Upper lobe of left lung (tissue), 6 donors: ENCODE data around the gene ARL3. TPM values are rescaled to one million over a fixed set of nuclear protein-coding genes. Genes with fewer than 3 reads are reported as not detected.
A peak's percentile ranks its signal among the peaks of the same experiment; 100 is the strongest.

Source experiments
- ATAC-seq, 2 donors: fragments of 200-7000 bp; cut with Tn5 transposase; one replicate each; pipeline ENCODE4 v1.9.1; 2022; ENCODE audit warnings: mild to moderate bottlenecking in 2 of 2, moderate library complexity in 2 of 2; ENCODE audit not compliant: low FRiP score in 2 of 2
- DNase-seq, 2 donors: peaks; one replicate each; pipeline ENCODE4 v3.0.0-alpha.2; 2019 to 2020
- H3K27ac ChIP-seq, 4 donors: fragments of 200-600 bp; sonication (generic); one replicate each; pipeline ENCODE4 v1.5.1; 2016 to 2019
- H3K27me3 ChIP-seq, 4 donors: fragments of 200-600 bp; sonication (generic); one replicate each; pipeline ENCODE4 v1.5.1; 2017 to 2019
- H3K36me3 ChIP-seq, 4 donors: fragments of 200-600 bp; sonication (generic); one replicate each; pipeline ENCODE4 v1.5.1; 2016 to 2019
- H3K4me1 ChIP-seq, 4 donors: fragments of 200-600 bp; sonication (generic); one replicate each; pipeline ENCODE4 v1.5.1; 2018 to 2019
- H3K4me3 ChIP-seq, 4 donors: fragments of 200-600 bp; sonication (generic); one replicate each; pipeline ENCODE4 v1.5.1; 2017 to 2019; ENCODE audit warnings: mild to moderate bottlenecking in 2 of 4, moderate library complexity in 1 of 4
- H3K9me3 ChIP-seq, 4 donors: fragments of 200-600 bp; sonication (generic); one replicate each; pipeline ENCODE4 v1.5.1; 2018 to 2019
- EP300 ChIP-seq, 4 donors: sonication (generic); formaldehyde crosslinking; IDR thresholded peaks; one replicate each; pipeline ENCODE4 v1.5.1; 2017; ENCODE audit warnings: antibody characterized with exemption in 4 of 4, control low read depth in 2 of 4
- POLR2A ChIP-seq, 4 donors: fragments of 450-650 bp; IDR thresholded peaks; one replicate each; pipeline ENCODE4 v1.5.1; 2016 to 2017; ENCODE audit warnings: antibody characterized with exemption in 4 of 4, mild to moderate bottlenecking in 2 of 4
- POLR2AphosphoS5 ChIP-seq, 2 donors: sonication (generic); formaldehyde crosslinking; IDR thresholded peaks; one replicate each; pipeline ENCODE4 v1.5.1; 2017; ENCODE audit warnings: antibody characterized with exemption in 2 of 2
- WGBS, 2 donors: methylation state at CpG; one replicate each; pipeline ENCODE4 v1.1.5; 2017 to 2018; 5-methylcytosine and 5-hydroxymethylcytosine counted together
- total RNA-seq, 6 donors: library from RNA; depleted of rRNA in 4 of 6; stranded (reverse); fragments of >200 nt in 4 of 6; gene quantifications; one replicate each; pipeline versions ENCODE4 v1.1.0 to v1.2.1, GENCODE V29; 2016 to 2021
- TF ChIP-seq, protein P1 (sequence below), 6 experiments: fragments of 450-650 bp in 4 of 6; fragments of 200-600 bp in 2 of 6; sonication (generic) in 2 of 6; IDR thresholded peaks; one replicate each; pipeline ENCODE4 v1.5.1; 2016 to 2019; ENCODE audit warnings: antibody characterized with exemption in 6 of 6
- donor health status: DM: no; HTN: no; CAD: no; lungs with moderate emphysema.
- donor health status: DM: no; HTN: yes; CAD: no; lungs with severe emphysema.

The ARL3 gene, protein sequence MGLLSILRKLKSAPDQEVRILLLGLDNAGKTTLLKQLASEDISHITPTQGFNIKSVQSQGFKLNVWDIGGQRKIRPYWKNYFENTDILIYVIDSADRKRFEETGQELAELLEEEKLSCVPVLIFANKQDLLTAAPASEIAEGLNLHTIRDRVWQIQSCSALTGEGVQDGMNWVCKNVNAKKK
- total RNA-seq: 1 to 10 TPM; 4.6 to 7.9 (median 6.4) TPM

DNA sequence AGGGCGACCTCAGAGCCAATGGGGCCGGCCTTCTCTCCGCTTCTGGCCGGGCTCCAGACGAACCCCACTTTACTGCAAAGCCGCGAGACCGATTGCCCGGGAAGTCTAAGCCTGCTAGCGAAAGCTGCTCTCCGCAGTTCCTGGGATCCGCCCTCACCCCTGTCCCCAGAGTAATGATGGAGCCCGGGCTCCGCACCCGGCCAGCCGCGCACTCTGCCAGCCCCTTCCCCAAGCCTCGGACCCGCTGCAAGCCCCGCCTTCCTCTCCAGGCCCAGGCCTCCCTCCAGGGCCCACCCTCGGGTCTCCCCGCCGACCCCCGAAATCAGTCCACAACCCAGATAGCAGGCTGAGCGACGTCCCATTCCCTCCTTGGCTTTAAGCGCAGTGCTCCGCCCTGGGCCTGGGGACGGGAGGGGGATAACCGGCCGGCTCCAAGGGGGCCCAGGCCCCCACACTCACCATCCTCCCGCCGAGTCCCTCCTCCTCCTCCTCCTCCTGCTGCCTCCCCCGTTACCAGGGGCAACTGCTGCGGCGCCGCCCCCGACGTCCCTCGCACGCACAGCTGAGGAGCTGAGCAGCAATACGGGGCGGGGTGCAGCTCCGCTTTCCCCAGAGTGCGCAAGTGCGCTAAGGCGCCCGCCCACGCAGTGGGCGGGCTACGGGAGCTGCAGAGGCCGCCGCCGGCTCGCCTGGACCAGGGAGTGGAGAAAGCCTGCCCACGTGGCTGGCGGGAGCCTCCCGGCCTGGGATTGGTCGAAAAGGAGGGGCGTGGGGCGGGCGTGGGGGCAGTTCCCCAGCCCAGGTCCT lies at the start of gene ARL3:
Gene ARL3, minus strand, starts transcription at position 584 of the 807 bp plus-strand sequence. Its CDS starts 122 bp downstream, at position 462.
- Histone ChIP-seq H3K27me3 (no peaks in the 10 kb centered on the region), H3K4me1 (peaks cover 6 to 27% (median 12%) of the 10 kb centered on the region in 4 donors), H3K4me3 (peak within 1 kb of the TSS; percentile 82 to 96 (median 92)), H3K9me3 (no peaks in the 10 kb centered on the region), H3K27ac (peak within 1 kb of the TSS; percentile 81 to 92 (median 87)), H3K36me3 (no peaks in the 10 kb centered on the region)
- peak; percentile 74 to 75 for TF ChIP-seq POLR2AphosphoS5 (IDR thresholded peaks at IDR 0.05)
- peak in 1 of 4 donors; percentile 57 for TF ChIP-seq EP300 (IDR thresholded peaks at IDR 0.05)
- TF ChIP-seq, protein P1, sequence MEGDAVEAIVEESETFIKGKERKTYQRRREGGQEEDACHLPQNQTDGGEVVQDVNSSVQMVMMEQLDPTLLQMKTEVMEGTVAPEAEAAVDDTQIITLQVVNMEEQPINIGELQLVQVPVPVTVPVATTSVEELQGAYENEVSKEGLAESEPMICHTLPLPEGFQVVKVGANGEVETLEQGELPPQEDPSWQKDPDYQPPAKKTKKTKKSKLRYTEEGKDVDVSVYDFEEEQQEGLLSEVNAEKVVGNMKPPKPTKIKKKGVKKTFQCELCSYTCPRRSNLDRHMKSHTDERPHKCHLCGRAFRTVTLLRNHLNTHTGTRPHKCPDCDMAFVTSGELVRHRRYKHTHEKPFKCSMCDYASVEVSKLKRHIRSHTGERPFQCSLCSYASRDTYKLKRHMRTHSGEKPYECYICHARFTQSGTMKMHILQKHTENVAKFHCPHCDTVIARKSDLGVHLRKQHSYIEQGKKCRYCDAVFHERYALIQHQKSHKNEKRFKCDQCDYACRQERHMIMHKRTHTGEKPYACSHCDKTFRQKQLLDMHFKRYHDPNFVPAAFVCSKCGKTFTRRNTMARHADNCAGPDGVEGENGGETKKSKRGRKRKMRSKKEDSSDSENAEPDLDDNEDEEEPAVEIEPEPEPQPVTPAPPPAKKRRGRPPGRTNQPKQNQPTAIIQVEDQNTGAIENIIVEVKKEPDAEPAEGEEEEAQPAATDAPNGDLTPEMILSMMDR (IDR thresholded peaks at IDR 0.05): peak in 4 of 6 experiments; percentile 57 to 85 (median 74)
- peak in 2 of 4 donors; percentile 21 to 72 for TF ChIP-seq POLR2A (IDR thresholded peaks at IDR 0.05)
- 1 to 3% methylated on average over 14 to 48 of the region's 62 CpGs for WGBS, 2 donors
- ATAC-seq (peak; percentile 99 to 100), DNase-seq (peak; percentile 99)

DNA sequence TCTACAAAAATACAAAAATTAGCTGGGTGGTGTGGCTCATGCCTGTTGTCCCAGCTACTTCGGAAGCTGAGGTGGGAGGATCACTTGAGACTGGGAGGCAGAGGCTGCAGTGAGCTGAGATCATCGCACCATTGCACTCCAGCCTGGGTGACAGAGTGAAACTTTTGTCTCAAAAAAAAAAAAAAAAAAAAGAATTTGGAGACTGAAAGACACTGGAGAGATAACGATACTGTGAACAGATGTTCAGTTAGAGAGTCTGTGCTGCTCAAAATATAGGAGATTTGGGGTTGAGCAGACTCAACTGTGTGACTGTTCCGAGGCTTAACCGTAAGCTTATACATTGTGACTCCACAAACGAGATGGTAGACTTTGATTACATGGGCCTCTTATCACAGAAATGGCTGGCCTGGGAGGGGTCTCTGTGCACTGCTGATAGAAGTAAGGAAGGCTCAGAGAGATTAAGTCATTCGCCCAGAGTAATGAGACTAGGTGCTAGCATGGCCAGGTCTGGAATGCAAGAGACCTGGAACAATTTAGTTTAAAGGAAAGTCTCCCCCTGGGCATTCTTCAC lies 48.9 kb upstream of the ARL3 start:
- no peak for TF ChIP-seq POLR2AphosphoS5 (IDR thresholded peaks at IDR 0.05)
- no peak for TF ChIP-seq POLR2A (IDR thresholded peaks at IDR 0.05)
- no peak for TF ChIP-seq EP300 (IDR thresholded peaks at IDR 0.05)
- TF ChIP-seq, protein P1 (IDR thresholded peaks at IDR 0.05): no peak
- DNase-seq (no peak), ATAC-seq (peak in 1 of 2 donors; percentile 69)
- Histone ChIP-seq H3K27me3 (no peaks in the 10 kb centered on the region), H3K4me1 (peaks cover 28 to 45% (median 34%) of the 10 kb centered on the region in 4 donors), H3K27ac (peak overlapping the region in 1 of 4 donors; percentile 1), H3K4me3 (no peak overlapping the region), H3K9me3 (no peaks in the 10 kb centered on the region), H3K36me3 (peaks cover 0 to 3% (median 0%) of the 10 kb centered on the region in 4 donors)
- 86% methylated on average over 7 of the region's 7 CpGs for WGBS, 2 donors

DNA sequence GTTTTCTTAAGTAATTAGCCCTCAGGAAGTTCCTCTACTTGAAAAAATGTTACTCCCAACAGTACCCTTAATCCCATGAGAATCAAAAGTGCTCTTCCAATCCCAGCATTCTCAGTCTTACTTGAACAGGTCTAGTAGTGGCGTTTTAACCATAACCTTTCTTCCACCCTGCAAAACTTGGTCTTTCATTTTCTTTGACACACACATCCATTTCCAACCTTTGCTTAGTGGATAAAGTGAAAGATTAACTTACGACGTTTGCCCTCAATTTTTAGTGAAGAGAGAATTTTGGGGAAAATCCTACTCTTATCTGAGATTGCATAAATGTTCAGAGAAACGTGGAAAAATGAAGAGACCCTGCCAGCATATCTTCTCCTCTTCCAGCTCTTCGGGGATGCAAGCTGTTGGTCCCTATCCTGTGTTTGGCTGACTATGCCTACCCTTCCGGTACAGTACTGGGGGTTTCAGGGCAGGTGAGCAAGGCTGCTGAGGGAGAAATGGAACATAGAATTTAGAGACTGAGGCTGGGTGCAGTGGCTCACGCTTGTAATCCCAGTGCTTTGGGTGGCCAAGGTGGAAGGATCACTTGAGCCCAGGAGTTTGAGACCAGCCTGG lies 48.3 kb upstream of the ARL3 start:
- 84 to 87% methylated on average over 7 of the region's 7 CpGs for WGBS, 2 donors
- H3K4me1 ChIP-seq: peaks cover 22 to 46% (median 32%) of the 10 kb centered on the region in 4 donors
- H3K9me3 ChIP-seq: no peaks in the 10 kb centered on the region
- H3K27ac ChIP-seq: no peak overlapping the region
- no peak for TF ChIP-seq POLR2AphosphoS5 (IDR thresholded peaks at IDR 0.05)
- TF ChIP-seq POLR2A (IDR thresholded peaks at IDR 0.05): no peak
- no peak for TF ChIP-seq EP300 (IDR thresholded peaks at IDR 0.05)
- TF ChIP-seq, protein P1 (IDR thresholded peaks at IDR 0.05): no peak
- no peak overlapping the region for H3K4me3 ChIP-seq
- ATAC-seq: peak in 1 of 2 donors; percentile 23
- H3K27me3 ChIP-seq: no peaks in the 10 kb centered on the region
- H3K36me3 ChIP-seq: peaks cover 0 to 3% (median 0%) of the 10 kb centered on the region in 4 donors
- DNase-seq: no peak

DNA sequence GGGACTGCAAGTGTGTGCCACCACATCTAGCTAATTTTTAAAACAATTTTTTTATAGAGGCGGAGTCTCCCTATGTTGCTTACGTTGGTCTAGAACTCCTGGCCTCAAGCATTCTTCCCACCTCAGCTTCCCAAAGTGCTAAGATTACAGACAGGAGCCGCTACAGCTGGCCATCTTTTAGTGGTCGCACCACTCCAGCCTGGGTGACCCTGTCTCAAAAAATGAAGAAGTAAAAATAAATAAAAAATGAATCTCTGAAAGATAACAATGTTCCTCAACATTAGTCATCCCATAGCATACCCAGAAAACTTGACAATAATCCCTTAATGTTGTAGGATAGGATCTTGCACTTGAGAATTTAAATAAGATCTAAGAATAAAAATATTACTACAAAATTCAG lies 47.8 kb upstream of the ARL3 start:
- no peaks in the 10 kb centered on the region for H3K27me3 ChIP-seq
- H3K4me1 ChIP-seq: peaks cover 19 to 41% (median 28%) of the 10 kb centered on the region in 4 donors
- H3K27ac ChIP-seq: no peak overlapping the region
- H3K9me3 ChIP-seq: no peaks in the 10 kb centered on the region
- WGBS, 2 donors: 93 to 99% methylated on average over 4 of the region's 4 CpGs
- no peak for DNase-seq
- H3K4me3 ChIP-seq: no peak overlapping the region
- TF ChIP-seq POLR2A (IDR thresholded peaks at IDR 0.05) (no peak), EP300 (IDR thresholded peaks at IDR 0.05) (no peak), POLR2AphosphoS5 (IDR thresholded peaks at IDR 0.05) (no peak)
- TF ChIP-seq, protein P1 (IDR thresholded peaks at IDR 0.05): no peak
- H3K36me3 ChIP-seq: peaks cover 0 to 3% (median 0%) of the 10 kb centered on the region in 4 donors
- no peak for ATAC-seq
